Measurements from ENCODE around the gene ANG. TPM values are rescaled to one million over a fixed set of nuclear protein-coding genes. Genes with fewer than 3 reads are reported as not detected.
"Not testable (repeated sequence)": the region's sequence is repeated elsewhere in the genome, so short reads cannot be mapped to it uniquely, and the experiment has no call there.

Gene ANG
- total RNA-seq, 2 experiments from 2014 or later = 0.27 to 0.92 TPM

GRCh38 chr14:20698018-20698329 lies 9.4 kb downstream of the ANG start:
- DNase-seq (no peak), ATAC-seq (ENCODE audit: poor library complexity) (no peak)
- ChIA-PET POLR2A (no interaction called here), CTCF (interaction anchor here (3.1 kb wide), 1 partner anchor 176 kb away, joined by 9 read pairs; no protein-coding TSS in a partner anchor)
- Mint-ChIP-seq H3K4me3 (no peak overlapping the region), H3K36me3 (ENCODE audit: low read depth) (no peaks in the 10 kb centered on the region), H3K4me1 (ENCODE audit: low read depth) (no peaks in the 10 kb centered on the region), H3K9me3 (no peaks in the 10 kb centered on the region), H3K27ac (no peak overlapping the region), H3K27me3 (no peaks in the 10 kb centered on the region)
- Histone ChIP-seq H3K27ac (ENCODE audit: low read depth in 1 of 2, low read length in 2 of 2) (no peak overlapping the region), H3K9me3 (ENCODE audit: control insufficient read depth in 1 of 2, insufficient read depth in 1 of 2, low read length in 2 of 2) (no peaks in the 10 kb centered on the region), H3K4me1 (ENCODE audit: insufficient read depth, low read length) (no peaks in the 10 kb centered on the region), H3K27me3 (ENCODE audit: control insufficient read depth in 1 of 2, insufficient read depth in 2 of 2, low read length in 2 of 2) (no peaks in the 10 kb centered on the region), H3K36me3 (ENCODE audit: insufficient read depth, low read length) (no peaks in the 10 kb centered on the region), H3K4me3 (ENCODE audit: low read length) (no peak overlapping the region)
- intact Hi-C loops (cut with DNase I, micrococcal nuclease) = loop anchor here in 1 of 2 experiments (2.0 to 10.0 kb wide), 2 partner anchors 273 to 407 kb away; partner anchors contain the start of gene TMEM253
- TF ChIP-seq CTCF (IDR thresholded peaks at IDR 0.05) = peak; percentile 21

GRCh38 chr14:20698934-20699333 lies 10.4 kb downstream of the ANG start:
- no peaks in the 10 kb centered on the region for H3K4me1 Mint-ChIP-seq (ENCODE audit: low read depth)
- intact Hi-C loops (cut with DNase I, micrococcal nuclease) = loop anchor here in 1 of 2 experiments (2.0 to 10.0 kb wide), 2 partner anchors 272 to 406 kb away; partner anchors contain the start of gene TMEM253
- H3K36me3 ChIP-seq (ENCODE audit: insufficient read depth, low read length) = no peaks in the 10 kb centered on the region
- no peak for TF ChIP-seq CTCF (IDR thresholded peaks at IDR 0.05)
- no peak overlapping the region for H3K4me3 ChIP-seq (ENCODE audit: low read length)
- no peaks in the 10 kb centered on the region for H3K9me3 Mint-ChIP-seq
- no peaks in the 10 kb centered on the region for H3K9me3 ChIP-seq (ENCODE audit: control insufficient read depth in 1 of 2, insufficient read depth in 1 of 2, low read length in 2 of 2)
- no peak overlapping the region for H3K27ac ChIP-seq (ENCODE audit: low read depth in 1 of 2, low read length in 2 of 2)
- H3K36me3 Mint-ChIP-seq (ENCODE audit: low read depth) = no peaks in the 10 kb centered on the region
- POLR2A ChIA-PET = no interaction called here
- no peaks in the 10 kb centered on the region for H3K27me3 ChIP-seq (ENCODE audit: control insufficient read depth in 1 of 2, insufficient read depth in 2 of 2, low read length in 2 of 2)
- H3K4me3 Mint-ChIP-seq = no peak overlapping the region
- DNase-seq (no peak), ATAC-seq (ENCODE audit: poor library complexity) (no peak)
- no peaks in the 10 kb centered on the region for H3K4me1 ChIP-seq (ENCODE audit: insufficient read depth, low read length)
- CTCF ChIA-PET = interaction anchor here (3.1 kb wide), 1 partner anchor 175 kb away, joined by 9 read pairs; no protein-coding TSS in a partner anchor
- H3K27ac Mint-ChIP-seq = no peak overlapping the region
- no peaks in the 10 kb centered on the region for H3K27me3 Mint-ChIP-seq

- ChIA-PET POLR2A (no interaction called here), CTCF (interaction anchor here (0.6 to 1.1 kb wide), 2 partner anchors 173 to 497 kb away, joined by 3 to 5 read pairs; no protein-coding TSS in a partner anchor)
- Histone ChIP-seq H3K27me3 (ENCODE audit: control insufficient read depth in 1 of 2, insufficient read depth in 2 of 2, low read length in 2 of 2) (no peaks in the 10 kb centered on the region), H3K27ac (ENCODE audit: low read depth in 1 of 2, low read length in 2 of 2) (no peak overlapping the region), H3K36me3 (ENCODE audit: insufficient read depth, low read length) (no peaks in the 10 kb centered on the region), H3K4me3 (ENCODE audit: low read length) (no peak overlapping the region), H3K4me1 (ENCODE audit: insufficient read depth, low read length) (no peaks in the 10 kb centered on the region), H3K9me3 (ENCODE audit: control insufficient read depth in 1 of 2, insufficient read depth in 1 of 2, low read length in 2 of 2) (no peaks in the 10 kb centered on the region)
- H3K27ac Mint-ChIP-seq = no peak overlapping the region
- intact Hi-C loops (cut with DNase I, micrococcal nuclease) = loop anchor here in 1 of 2 experiments (2.0 to 10.0 kb wide), 2 partner anchors 271 to 405 kb away; partner anchors contain the start of gene TMEM253
- no peak overlapping the region for H3K4me3 Mint-ChIP-seq
- H3K4me1 Mint-ChIP-seq (ENCODE audit: low read depth) = no peaks in the 10 kb centered on the region
- TF ChIP-seq CTCF (IDR thresholded peaks at IDR 0.05) = no peak
- no peaks in the 10 kb centered on the region for H3K9me3 Mint-ChIP-seq
- ATAC-seq (ENCODE audit: poor library complexity) = no peak
- H3K27me3 Mint-ChIP-seq = no peaks in the 10 kb centered on the region
- DNase-seq = no peak
- no peaks in the 10 kb centered on the region for H3K36me3 Mint-ChIP-seq (ENCODE audit: low read depth)
Observed at GRCh38 chr14:20699931-20700330, 11.4 kb downstream of the ANG start.

- H3K36me3 Mint-ChIP-seq (ENCODE audit: low read depth); H3K27ac Mint-ChIP-seq; DNase-seq; H3K9me3 ChIP-seq (ENCODE audit: control insufficient read depth in 1 of 2, insufficient read depth in 1 of 2, low read length in 2 of 2); H3K4me3 ChIP-seq (ENCODE audit: low read length); intact Hi-C loops (cut with DNase I, micrococcal nuclease); ATAC-seq (ENCODE audit: poor library complexity); H3K4me3 Mint-ChIP-seq; H3K36me3 ChIP-seq (ENCODE audit: insufficient read depth, low read length); POLR2A ChIA-PET; H3K9me3 Mint-ChIP-seq; H3K4me1 ChIP-seq (ENCODE audit: insufficient read depth, low read length); H3K4me1 Mint-ChIP-seq (ENCODE audit: low read depth); H3K27ac ChIP-seq (ENCODE audit: low read depth in 1 of 2, low read length in 2 of 2); H3K27me3 ChIP-seq (ENCODE audit: control insufficient read depth in 1 of 2, insufficient read depth in 2 of 2, low read length in 2 of 2); H3K27me3 Mint-ChIP-seq: not testable (repeated sequence)
- CTCF ChIA-PET = interaction anchor here (0.7 kb wide), 1 partner anchor 270 kb away, joined by 3 read pairs; no protein-coding TSS in a partner anchor
Observed at GRCh38 chr14:20700965-20701364, 12.4 kb downstream of the ANG start.

Data from CD4-positive, alpha-beta T cell (primary cell).